ENCODE results near the gene ANKS1B. TPM values are rescaled to one million over a fixed set of nuclear protein-coding genes. Genes with fewer than 3 reads are reported as not detected.

ANKS1B gene
- total RNA-seq, 1 experiment from 2014 or later, result 18.8 TPM

GRCh38 chr12:99352269-99352668 lies 632.5 kb downstream of the ANKS1B start:
- TF ChIP-seq, protein P1, sequence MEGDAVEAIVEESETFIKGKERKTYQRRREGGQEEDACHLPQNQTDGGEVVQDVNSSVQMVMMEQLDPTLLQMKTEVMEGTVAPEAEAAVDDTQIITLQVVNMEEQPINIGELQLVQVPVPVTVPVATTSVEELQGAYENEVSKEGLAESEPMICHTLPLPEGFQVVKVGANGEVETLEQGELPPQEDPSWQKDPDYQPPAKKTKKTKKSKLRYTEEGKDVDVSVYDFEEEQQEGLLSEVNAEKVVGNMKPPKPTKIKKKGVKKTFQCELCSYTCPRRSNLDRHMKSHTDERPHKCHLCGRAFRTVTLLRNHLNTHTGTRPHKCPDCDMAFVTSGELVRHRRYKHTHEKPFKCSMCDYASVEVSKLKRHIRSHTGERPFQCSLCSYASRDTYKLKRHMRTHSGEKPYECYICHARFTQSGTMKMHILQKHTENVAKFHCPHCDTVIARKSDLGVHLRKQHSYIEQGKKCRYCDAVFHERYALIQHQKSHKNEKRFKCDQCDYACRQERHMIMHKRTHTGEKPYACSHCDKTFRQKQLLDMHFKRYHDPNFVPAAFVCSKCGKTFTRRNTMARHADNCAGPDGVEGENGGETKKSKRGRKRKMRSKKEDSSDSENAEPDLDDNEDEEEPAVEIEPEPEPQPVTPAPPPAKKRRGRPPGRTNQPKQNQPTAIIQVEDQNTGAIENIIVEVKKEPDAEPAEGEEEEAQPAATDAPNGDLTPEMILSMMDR (IDR thresholded peaks at IDR 0.05; ENCODE audit: unreplicated experiment), result no peak
- Mint-ChIP-seq H3K27ac (ENCODE audit: low read depth, unreplicated experiment) (no peak overlapping the region), H3K4me1 (ENCODE audit: insufficient read depth, unreplicated experiment) (no peaks in the 10 kb centered on the region), H3K9me3 (ENCODE audit: unreplicated experiment) (no peaks in the 10 kb centered on the region), H3K27me3 (ENCODE audit: insufficient read depth, unreplicated experiment) (no peaks in the 10 kb centered on the region), H3K4me3 (ENCODE audit: unreplicated experiment) (no peak overlapping the region), H3K36me3 (ENCODE audit: insufficient read depth, unreplicated experiment) (no peaks in the 10 kb centered on the region)
- POLR2A ChIA-PET, result no interaction called here
- CTCF ChIA-PET, result no interaction called here
- no TSS peak for BruUV-seq (replicated peaks)
- DNase-seq (ENCODE audit: unreplicated experiment), result no peak
- intact Hi-C loops (cut with micrococcal nuclease), result no loop called here

DNA sequence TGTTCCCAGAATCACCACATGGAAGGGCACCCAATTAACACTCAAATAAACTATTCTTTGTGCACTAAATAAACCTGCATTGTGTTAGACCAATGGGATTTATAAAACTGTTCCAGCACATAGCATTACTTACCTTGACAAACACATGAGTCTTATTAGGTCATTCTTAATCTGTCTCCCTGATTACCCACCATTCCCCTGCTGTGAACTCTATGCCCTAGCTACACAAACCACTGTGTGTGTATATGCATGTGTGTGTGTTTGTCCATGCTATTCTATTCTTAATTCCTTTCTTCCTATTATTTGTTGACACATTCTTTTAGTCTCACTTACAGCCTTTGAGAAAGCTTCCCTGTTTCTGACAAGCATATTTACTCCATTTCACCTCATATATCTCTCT lies 640.8 kb downstream of the ANKS1B start:
- ChIA-PET CTCF (no interaction called here), POLR2A (no interaction called here)
- Mint-ChIP-seq H3K9me3 (ENCODE audit: unreplicated experiment) (no peaks in the 10 kb centered on the region), H3K27me3 (ENCODE audit: insufficient read depth, unreplicated experiment) (no peaks in the 10 kb centered on the region), H3K4me3 (ENCODE audit: unreplicated experiment) (no peak overlapping the region), H3K36me3 (ENCODE audit: insufficient read depth, unreplicated experiment) (no peaks in the 10 kb centered on the region), H3K4me1 (ENCODE audit: insufficient read depth, unreplicated experiment) (no peaks in the 10 kb centered on the region), H3K27ac (ENCODE audit: low read depth, unreplicated experiment) (no peak overlapping the region)
- intact Hi-C loops (cut with micrococcal nuclease), result no loop called here
- BruUV-seq (replicated peaks), result no TSS peak
- DNase-seq (ENCODE audit: unreplicated experiment), result no peak
- TF ChIP-seq, protein P1 (IDR thresholded peaks at IDR 0.05; ENCODE audit: unreplicated experiment), result no peak

DNA sequence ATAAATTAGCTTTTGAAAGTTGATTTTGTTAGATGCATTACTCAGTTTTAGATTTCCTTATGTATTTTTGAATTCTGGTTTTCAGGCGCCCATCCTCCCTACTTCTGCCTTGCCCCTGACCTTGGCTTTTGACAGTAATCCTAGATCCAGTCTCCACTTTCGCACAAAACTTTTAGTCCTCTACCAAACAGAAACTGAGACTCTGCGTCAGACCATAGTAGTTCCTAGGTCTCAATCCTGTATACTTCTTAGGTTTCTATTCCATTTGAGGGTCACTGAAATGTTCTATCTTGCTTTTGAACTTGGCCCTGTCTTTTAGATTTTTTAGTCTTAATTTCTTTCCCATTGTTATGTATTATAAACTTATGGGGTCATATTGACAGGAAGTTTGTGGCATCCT lies 645.1 kb downstream of the ANKS1B start:
- intact Hi-C loops (cut with micrococcal nuclease), result no loop called here
- DNase-seq (ENCODE audit: unreplicated experiment), result no peak
- H3K4me3 Mint-ChIP-seq (ENCODE audit: unreplicated experiment), result no peak overlapping the region
- H3K27ac Mint-ChIP-seq (ENCODE audit: low read depth, unreplicated experiment), result no peak overlapping the region
- TF ChIP-seq, protein P1 (IDR thresholded peaks at IDR 0.05; ENCODE audit: unreplicated experiment), result no peak
- H3K27me3 Mint-ChIP-seq (ENCODE audit: insufficient read depth, unreplicated experiment), result no peaks in the 10 kb centered on the region
- ChIA-PET POLR2A (no interaction called here), CTCF (interaction anchor here (0.7 kb wide), 1 partner anchor 295 kb away, joined by 3 read pairs; no protein-coding TSS in a partner anchor)
- no peaks in the 10 kb centered on the region for H3K36me3 Mint-ChIP-seq (ENCODE audit: insufficient read depth, unreplicated experiment)
- no TSS peak for BruUV-seq (replicated peaks)
- H3K4me1 Mint-ChIP-seq (ENCODE audit: insufficient read depth, unreplicated experiment), result no peaks in the 10 kb centered on the region
- H3K9me3 Mint-ChIP-seq (ENCODE audit: unreplicated experiment), result no peaks in the 10 kb centered on the region

GRCh38 chr12:99334285-99335056 lies 650.3 kb downstream of the ANKS1B start:
- TF ChIP-seq, protein P1 (IDR thresholded peaks at IDR 0.05; ENCODE audit: unreplicated experiment), result no peak
- intact Hi-C loops (cut with micrococcal nuclease), result no loop called here
- POLR2A ChIA-PET, result no interaction called here
- Mint-ChIP-seq H3K9me3 (ENCODE audit: unreplicated experiment) (no peaks in the 10 kb centered on the region), H3K27ac (ENCODE audit: low read depth, unreplicated experiment) (no peak overlapping the region), H3K27me3 (ENCODE audit: insufficient read depth, unreplicated experiment) (no peaks in the 10 kb centered on the region), H3K36me3 (ENCODE audit: insufficient read depth, unreplicated experiment) (no peaks in the 10 kb centered on the region), H3K4me1 (ENCODE audit: insufficient read depth, unreplicated experiment) (no peaks in the 10 kb centered on the region), H3K4me3 (ENCODE audit: unreplicated experiment) (no peak overlapping the region)
- DNase-seq (ENCODE audit: unreplicated experiment), result peak; percentile 41
- BruUV-seq (replicated peaks), result no TSS peak
- CTCF ChIA-PET, result interaction anchor here (0.7 kb wide), 3 partner anchors 51 to 335 kb away, joined by 3 to 6 read pairs (median 3); no protein-coding TSS in a partner anchor

Data from MCF 10A (cell line).